ENCODE results near the gene TMEM9.

Gene TMEM9

GRCh38 chr1:201146626-201147390 lies 7.5 kb downstream of the TMEM9 start:
- DNase-seq (ENCODE audit: low read depth in 2 of 3, low spot score in 1 of 3): no peak

- no peak for DNase-seq (ENCODE audit: low read depth in 2 of 3, low spot score in 1 of 3)
Measured at GRCh38 chr1:201145816-201146215, 8.5 kb downstream of the TMEM9 start.

- no peak for DNase-seq (ENCODE audit: low read depth in 2 of 3, low spot score in 1 of 3)
Measured at GRCh38 chr1:201145132-201145531, 9.1 kb downstream of the TMEM9 start.

GRCh38 chr1:201144701-201145100 lies 9.6 kb downstream of the TMEM9 start:
- no peak for DNase-seq (ENCODE audit: low read depth in 2 of 3, low spot score in 1 of 3)

- DNase-seq (ENCODE audit: low read depth in 2 of 3, low spot score in 1 of 3): no peak
Measured at GRCh38 chr1:201143726-201144635, 10.3 kb downstream of the TMEM9 start.

GRCh38 chr1:201142849-201143725 lies 11.2 kb downstream of the TMEM9 start:
- DNase-seq (ENCODE audit: low read depth in 2 of 3, low spot score in 1 of 3): no peak

- no peak for DNase-seq (ENCODE audit: low read depth in 2 of 3, low spot score in 1 of 3)
Measured at GRCh38 chr1:201142011-201142848, 12.0 kb downstream of the TMEM9 start.

GRCh38 chr1:201141418-201141817 lies 12.9 kb downstream of the TMEM9 start:
- no peak for DNase-seq (ENCODE audit: low read depth in 2 of 3, low spot score in 1 of 3)

- no peak for DNase-seq (ENCODE audit: low read depth in 2 of 3, low spot score in 1 of 3)
Measured at GRCh38 chr1:201140941-201141260, 13.4 kb downstream of the TMEM9 start.

GRCh38 chr1:201140235-201140940 lies 13.9 kb downstream of the TMEM9 start:
- DNase-seq (ENCODE audit: low read depth in 2 of 3, low spot score in 1 of 3): no peak

GRCh38 chr1:201139756-201140155 lies 14.5 kb downstream of the TMEM9 start:
- no peak for DNase-seq (ENCODE audit: low read depth in 2 of 3, low spot score in 1 of 3)

GRCh38 chr1:201139306-201139705 lies 15.0 kb downstream of the TMEM9 start:
- DNase-seq (ENCODE audit: low read depth in 2 of 3, low spot score in 1 of 3): no peak

- DNase-seq (ENCODE audit: low read depth in 2 of 3, low spot score in 1 of 3): no peak
Measured at GRCh38 chr1:201138311-201138840, 15.9 kb downstream of the TMEM9 start.

GRCh38 chr1:201137579-201138310 lies 16.5 kb downstream of the TMEM9 start:
- DNase-seq (ENCODE audit: low read depth in 2 of 3, low spot score in 1 of 3): no peak

GRCh38 chr1:201137024-201137392 lies 17.3 kb downstream of the TMEM9 start:
- DNase-seq (ENCODE audit: low read depth in 2 of 3, low spot score in 1 of 3): no peak

- DNase-seq (ENCODE audit: low read depth in 2 of 3, low spot score in 1 of 3): no peak
Measured at GRCh38 chr1:201136355-201137023, 17.8 kb downstream of the TMEM9 start.

- no peak for DNase-seq (ENCODE audit: low read depth in 2 of 3, low spot score in 1 of 3)
Measured at GRCh38 chr1:201134405-201134804, 19.9 kb downstream of the TMEM9 start.

GRCh38 chr1:201131398-201131797 lies 22.9 kb downstream of the TMEM9 start:
- no peak for DNase-seq (ENCODE audit: low read depth in 2 of 3, low spot score in 1 of 3)

Measured in stimulated activated CD4-positive, alpha-beta T cell treated with anti-CD3 and anti-CD28 coated beads, Interleukin-12 subunit alpha, Interleukin-12 subunit beta, amount 100 ng/mL, for 48 hours (primary cell).